Islet precursor cell (in vitro differentiated cells): ENCODE measurements around the gene MED7.
"Not testable (repeated sequence)": the region's sequence is repeated elsewhere in the genome, so short reads cannot be mapped to it uniquely, and the experiment has no call there.

ENCODE experiments used
- DNase-seq: peaks from one replicate; pipeline ENCODE4 v3.0.0-alpha.2; 2018

Gene MED7

DNA sequence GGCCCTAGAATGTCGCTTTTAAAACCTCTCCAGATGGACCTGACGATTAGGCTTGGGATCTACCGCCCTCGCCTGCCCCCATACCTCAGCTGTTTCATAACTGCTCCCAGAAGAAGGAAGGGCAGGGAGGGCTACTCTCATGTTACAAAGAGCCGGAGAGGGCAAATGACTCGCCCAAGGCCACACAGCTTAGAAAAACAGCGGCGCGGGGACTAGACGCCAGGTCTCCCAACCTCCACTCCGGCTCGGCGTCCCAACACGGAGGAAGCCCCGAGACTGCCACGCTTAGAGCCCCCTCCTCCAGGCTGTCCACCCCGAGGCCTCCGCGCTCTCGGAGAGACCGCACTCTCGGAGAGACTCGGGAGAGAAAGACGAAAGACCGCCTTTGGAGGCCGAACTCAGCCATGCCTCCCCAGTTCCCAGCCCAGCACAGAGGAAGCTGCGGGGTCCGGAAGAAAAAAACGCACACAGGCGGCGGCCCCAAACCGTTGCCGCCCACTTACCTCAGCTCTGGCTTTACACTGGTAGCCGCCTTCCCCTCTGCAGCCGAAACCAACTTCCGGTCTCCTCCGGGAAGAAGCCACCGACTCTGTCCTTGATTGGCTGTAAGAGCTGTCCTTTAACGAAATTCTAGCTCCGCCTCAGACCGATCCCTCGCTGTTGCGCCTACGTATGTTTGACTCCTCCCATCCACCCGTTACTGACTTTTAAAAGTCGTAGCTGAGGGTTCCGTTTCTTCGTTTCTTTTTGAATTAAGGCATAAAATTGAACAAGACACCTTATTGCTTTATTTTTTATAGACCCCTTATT lies at the start of gene MED7:
TSS of gene MED7 (minus strand) at position 549 of the 810 bp plus-strand sequence. CDS start 3,434 bp downstream, outside the sequence.
- DNase-seq = peak; percentile 99

DNA sequence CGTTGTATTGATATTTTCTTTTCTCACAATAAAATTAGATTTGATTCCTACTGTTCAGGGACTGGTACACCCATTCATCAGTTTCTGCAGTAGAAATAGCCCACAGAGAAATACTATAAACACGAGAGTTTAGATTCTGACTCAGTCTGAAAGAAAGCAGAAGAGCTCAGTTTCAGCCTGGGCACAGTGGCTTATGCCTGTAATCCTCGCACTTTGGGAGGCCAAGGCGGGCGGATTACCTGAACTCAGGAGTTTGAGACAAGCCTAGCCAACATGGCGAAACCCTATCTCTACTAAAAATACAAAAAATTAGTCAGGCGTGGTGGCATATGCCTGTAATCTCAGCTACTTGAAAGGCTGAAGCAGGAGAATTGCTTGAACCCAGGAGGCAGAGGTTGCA lies 46.6 kb upstream of the MED7 start:
- DNase-seq = no peak

GRCh38 chr5:157188270-157188669 lies 45.6 kb upstream of the MED7 start:
- DNase-seq = no peak

GRCh38 chr5:157187046-157187754 lies 44.5 kb upstream of the MED7 start:
- DNase-seq = no peak

GRCh38 chr5:157186309-157187045 lies 43.8 kb upstream of the MED7 start:
- DNase-seq = no peak

- not testable (repeated sequence) for DNase-seq
These were observed 42.5 kb upstream of the MED7 start for GRCh38 chr5:157185122-157185521.

GRCh38 chr5:157184117-157184670 lies 41.5 kb upstream of the MED7 start:
- DNase-seq = no peak

DNA sequence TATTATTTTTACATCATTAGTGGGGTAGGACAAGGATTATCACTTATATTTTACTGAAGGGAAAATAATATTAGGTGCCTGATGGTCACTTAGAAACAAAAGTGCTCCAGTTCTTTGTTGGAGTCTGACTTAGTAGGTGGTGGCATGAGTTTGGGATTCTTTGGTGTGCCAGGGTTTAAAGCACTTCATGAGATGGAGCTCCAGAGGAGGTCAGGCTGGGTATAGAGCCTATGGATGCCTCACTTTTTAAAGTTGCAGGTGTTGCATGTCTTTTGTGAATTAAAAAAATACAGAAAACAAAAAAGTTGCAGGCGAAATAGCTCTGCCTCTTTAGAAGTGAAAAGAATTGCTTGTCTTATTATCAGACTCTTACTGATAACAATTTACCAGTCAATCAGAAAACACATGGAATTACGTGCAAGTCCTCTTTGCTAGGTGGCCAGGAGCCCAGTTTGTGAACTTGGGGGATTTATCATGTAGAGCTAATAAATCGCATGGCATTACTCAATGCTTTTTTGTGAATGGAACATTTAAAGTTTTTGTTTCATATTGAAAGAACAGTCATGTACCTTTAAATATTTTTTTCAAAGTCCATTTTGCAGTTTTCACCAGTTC lies 39.6 kb upstream of the MED7 start:
- DNase-seq = no peak

DNA sequence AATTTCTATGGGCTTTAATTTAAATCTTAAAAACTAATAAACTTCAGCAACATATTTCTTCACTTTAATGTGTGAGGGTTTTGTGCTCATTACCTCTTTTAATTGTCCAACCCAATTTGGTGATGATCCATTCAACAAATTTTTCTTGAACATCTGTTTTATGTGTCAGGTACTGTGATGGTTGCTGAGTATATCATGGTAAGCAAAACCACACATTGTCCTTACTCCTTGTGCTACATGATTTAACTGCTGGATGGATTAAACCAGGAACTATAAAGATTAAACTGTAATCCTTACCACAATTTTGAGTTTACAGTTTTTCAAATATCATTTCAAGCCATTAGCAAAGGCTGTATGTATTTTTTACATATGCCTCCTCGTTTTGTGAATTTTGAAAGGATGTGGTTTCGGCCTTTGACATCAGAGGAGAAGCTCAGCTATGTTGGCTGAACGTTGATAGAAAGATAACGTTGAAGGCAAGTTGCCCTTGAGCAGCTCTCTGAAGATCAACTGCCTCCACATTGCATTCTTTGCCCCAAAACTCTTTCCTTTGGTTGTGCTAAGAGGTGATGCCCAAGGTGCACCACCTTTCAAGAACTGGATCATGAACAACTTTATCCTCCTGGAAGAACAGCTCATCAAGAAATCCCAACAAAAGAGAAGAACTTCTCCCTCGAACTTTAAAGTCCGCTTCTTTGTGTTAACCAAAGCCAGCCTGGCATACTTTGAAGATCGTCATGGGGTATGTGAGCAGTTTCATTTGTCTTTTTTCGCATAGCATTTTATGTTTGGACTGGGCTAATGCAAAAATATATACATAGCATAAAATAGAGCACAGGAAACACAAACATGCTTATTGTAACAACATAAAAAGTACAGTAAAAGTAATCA lies 38.0 kb upstream of the MED7 start, which contains the start of gene ITK:
TSS of gene ITK (plus strand) at position 467 of the 891 bp plus-strand sequence. CDS start at position 605, 138 bp downstream.
- DNase-seq = no peak

- no peak for DNase-seq
These were observed 36.3 kb upstream of the MED7 start for GRCh38 chr5:157178966-157179365.

- DNase-seq = no peak
These were observed 35.3 kb upstream of the MED7 start for GRCh38 chr5:157177953-157178352.

DNA sequence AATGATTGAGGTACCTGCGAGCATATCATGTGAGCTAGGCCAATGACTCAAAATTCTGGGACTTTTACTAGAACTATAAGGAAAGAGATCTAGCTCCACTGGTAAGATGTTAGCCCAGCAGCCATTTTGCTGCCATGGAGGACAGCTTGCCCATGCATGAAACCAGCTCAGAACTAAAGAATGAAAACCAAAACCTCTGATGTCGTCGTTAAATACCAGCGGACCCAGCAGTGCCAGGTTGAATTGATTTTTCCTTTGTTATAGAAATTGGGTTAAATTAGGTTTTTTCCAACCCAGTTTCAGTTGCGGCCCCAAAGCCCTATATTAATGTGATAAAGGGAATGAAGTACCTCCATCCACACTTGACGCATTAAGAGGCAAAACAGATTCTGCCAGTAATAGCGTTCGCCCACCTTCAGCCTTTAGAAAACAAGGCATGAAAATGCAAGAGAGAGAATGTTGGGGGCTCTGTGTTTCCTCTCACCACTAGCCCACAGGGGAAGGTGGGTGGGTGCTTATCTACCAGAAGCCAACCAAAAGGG lies 32.5 kb upstream of the MED7 start:
- DNase-seq = no peak

GRCh38 chr5:157172403-157172802 lies 29.7 kb upstream of the MED7 start:
- DNase-seq = no peak

DNA sequence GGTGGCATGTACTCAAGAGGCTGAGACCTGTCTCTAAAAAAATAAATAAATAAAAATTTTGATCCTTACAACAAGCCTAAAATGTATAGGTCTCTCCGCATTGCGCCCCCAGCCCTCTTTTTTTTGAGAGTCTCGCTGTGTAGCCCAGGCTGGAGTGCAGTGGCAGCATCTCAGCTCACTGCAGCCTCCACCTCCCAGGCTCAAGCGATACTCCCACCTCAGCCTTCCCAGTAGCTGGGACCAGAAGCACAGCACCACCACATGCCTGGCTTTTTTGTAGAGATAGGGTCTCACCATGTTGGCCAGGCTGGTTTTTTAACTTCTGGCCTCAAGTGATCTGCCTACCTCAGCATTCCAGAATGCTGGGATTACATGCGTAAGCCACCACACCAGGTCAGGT lies 25.6 kb upstream of the MED7 start:
- no peak for DNase-seq

DNA sequence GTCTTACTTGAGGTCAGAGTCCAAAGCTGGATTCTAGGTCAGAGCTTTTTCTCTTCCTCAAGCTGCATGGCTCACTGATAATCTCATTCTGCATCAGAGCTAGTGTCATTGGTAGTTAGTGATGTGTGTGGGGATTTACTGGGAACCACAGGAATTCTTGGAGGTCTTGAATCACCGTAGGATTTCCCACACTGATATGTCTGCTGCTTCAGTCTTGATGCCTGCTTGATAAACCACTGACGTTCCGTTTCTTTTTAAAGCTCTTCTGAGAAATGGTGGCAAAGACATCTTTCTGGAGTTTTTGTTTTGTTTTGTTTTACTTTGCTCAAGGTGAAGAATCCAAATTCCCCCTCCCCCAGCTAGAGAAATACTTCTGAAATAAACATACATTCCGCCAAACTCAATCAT lies 24.6 kb upstream of the MED7 start:
- DNase-seq = peak; percentile 74

DNA sequence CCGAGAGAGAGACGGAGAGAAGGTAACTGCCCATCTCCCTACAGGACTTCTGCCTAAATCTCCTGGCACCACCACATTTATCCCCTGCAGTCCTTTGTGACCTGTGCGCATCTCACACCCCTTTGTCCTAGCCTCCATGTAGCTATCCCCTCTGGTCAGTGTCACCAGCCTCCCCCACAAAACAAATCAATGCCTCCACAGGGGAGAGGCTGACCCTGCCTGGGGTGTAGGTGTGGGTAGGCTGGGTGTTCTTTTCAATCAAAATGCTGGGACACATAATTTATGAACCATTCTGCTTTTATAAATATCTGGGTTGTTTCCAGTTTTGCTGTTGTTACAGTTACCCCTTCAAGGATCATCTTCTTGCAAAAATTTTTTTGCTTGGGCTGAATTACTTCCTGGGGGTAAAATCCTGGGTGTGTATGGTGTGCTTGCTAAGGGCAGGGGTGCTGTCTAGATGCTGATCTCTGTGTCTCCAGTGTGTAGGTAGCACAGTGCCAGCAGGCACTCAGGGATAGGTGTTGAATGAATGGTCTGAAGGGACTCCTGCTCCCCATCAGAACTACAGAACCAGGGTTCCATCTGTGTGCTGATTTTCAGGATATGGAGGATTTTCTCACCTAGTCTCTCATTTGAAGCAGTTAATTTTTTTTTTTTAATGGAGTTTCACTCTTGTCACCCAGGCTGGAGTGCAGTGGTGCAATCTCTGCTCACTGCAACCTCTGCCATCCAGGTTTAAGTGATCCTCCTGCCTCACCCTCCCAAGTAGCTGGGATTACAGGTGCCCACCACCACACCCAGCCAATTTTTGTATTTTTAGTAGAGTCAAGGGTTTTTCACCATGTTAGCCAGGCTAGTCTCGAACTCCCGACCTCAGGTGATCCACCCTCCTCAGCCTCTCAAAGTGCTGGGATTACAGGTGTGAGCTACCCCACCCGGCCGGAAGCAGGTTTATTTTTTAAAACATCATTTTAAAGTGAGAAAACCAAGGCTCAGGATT lies 23.8 kb upstream of the MED7 start, which contains the start of gene GARIN3:
TSS of gene GARIN3 (minus strand) at position 51 of the 1,000 bp plus-strand sequence. CDS start 96 bp downstream, outside the sequence.
- no peak for DNase-seq

DNA sequence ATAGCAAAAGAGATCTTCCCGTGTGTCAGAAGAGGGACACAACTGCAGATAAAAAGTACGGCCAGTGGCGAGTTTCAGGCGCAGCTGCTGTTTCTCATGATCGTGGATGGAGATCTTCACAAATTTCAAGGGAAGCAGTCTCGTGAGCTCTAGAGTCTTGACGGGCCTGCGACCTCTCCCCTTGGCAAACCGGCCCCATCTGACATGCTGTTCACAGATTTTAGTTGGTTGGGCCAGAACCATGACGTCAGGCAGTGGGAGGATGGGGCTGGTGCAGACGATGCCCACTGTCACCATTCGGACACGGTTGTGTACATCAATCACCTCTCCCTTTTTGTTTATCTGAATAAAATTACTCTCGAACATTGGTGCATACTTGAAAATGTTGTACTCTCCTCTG lies 23.0 kb upstream of the MED7 start:
- DNase-seq = no peak

- DNase-seq = no peak
These were observed 22.6 kb upstream of the MED7 start for GRCh38 chr5:157165261-157165660.

GRCh38 chr5:157164521-157164920 lies 21.9 kb upstream of the MED7 start:
- DNase-seq = no peak
